GM18951 (cell line): ENCODE data around the gene PHF11.

Source experiments
- POLR2A ChIP-seq: IDR thresholded peaks from 4 replicates; pipeline ENCODE4 v1.6.1; 2011; ENCODE audit warnings: mild to moderate bottlenecking; ENCODE audit not compliant: insufficient read length, insufficient read depth; ENCODE audit errors: extremely low read depth
- in situ Hi-C: fragments of 300-500 bp; cut with MboI; formaldehyde crosslinking; loops from one replicate; pipeline ENCODE4 v1.12.0; 2022; ENCODE audit warnings: low sequenced_read_pairs, mixed read lengths, inconsistent platforms; ENCODE audit not compliant: unreplicated experiment

The PHF11 gene

GRCh38 chr13:49571299-49572240 lies 75.8 kb downstream of the PHF11 start:
- no peak for TF ChIP-seq POLR2A
- in situ Hi-C loops: no loop called here
